Keratinocyte (primary cell): Measurements from ENCODE around the gene WDCP. TPM values are rescaled to one million over a fixed set of nuclear protein-coding genes. Genes with fewer than 3 reads are reported as not detected.

Experiments
- DNase-seq: peaks from one replicate; pipeline ENCODE4 v3.0.0-alpha.2; 2011; ENCODE audit warnings: low read depth, missing footprints, low spot score
- FAIRE-seq: peaks from 2 replicates; lab custom pipeline; 2011; peaks lifted over from hg19 to GRCh38; lab: Jason Lieb, UNC
- H2AFZ ChIP-seq: 2 replicates; pipeline ENCODE4 v1.6.0; 2012; ENCODE audit warnings: low read length, control low read depth, inconsistent platforms; ENCODE audit not compliant: control insufficient read depth
- H3K27ac ChIP-seq: 2 replicates; pipeline ENCODE4 v1.5.1; 2011; ENCODE audit warnings: low read length; ENCODE audit not compliant: control insufficient read depth, insufficient read depth
- H3K27me3 ChIP-seq: 3 replicates; pipeline ENCODE4 v1.6.0; 2011; ENCODE audit warnings: low read length; ENCODE audit not compliant: control insufficient read depth, insufficient read depth; ENCODE audit errors: extremely low read depth
- H3K36me3 ChIP-seq, 2 experiments: 2 replicates in 1 of 2; 3 replicates in 1 of 2; pipeline ENCODE4 v1.5.1; 2011; ENCODE audit warnings: low read length in 2 of 2, mild to moderate bottlenecking in 1 of 2; ENCODE audit not compliant: control insufficient read depth in 2 of 2, insufficient read depth in 2 of 2; ENCODE audit errors: extremely low read depth in 1 of 2
- H3K4me1 ChIP-seq: 3 replicates; pipeline ENCODE4 v1.5.1; 2011; ENCODE audit warnings: low read length; ENCODE audit not compliant: control insufficient read depth, insufficient read depth; ENCODE audit errors: extremely low read depth
- H3K4me2 ChIP-seq: 3 replicates; pipeline ENCODE4 v1.6.0; 2011; ENCODE audit warnings: low read depth, low read length; ENCODE audit not compliant: control insufficient read depth, insufficient read depth; ENCODE audit errors: extremely low read depth
- H3K4me3 ChIP-seq, 3 experiments: fragments of 200-600 bp in 1 of 3; sonication (generic) in 1 of 3; 2 replicates in 2 of 3; 3 replicates in 1 of 3; pipeline ENCODE4 v1.5.1; 2011 to 2016; ENCODE audit warnings: low read length in 3 of 3, mild to moderate bottlenecking in 3 of 3, control low read depth in 2 of 3, inconsistent platforms in 1 of 3, low read depth in 1 of 3, mixed read lengths in 1 of 3, mixed run types in 1 of 3, moderate library complexity in 1 of 3; ENCODE audit not compliant: control insufficient read depth in 2 of 3, insufficient read depth in 2 of 3; ENCODE audit errors: extremely low read depth in 1 of 3
- H3K79me2 ChIP-seq: 2 replicates; pipeline ENCODE4 v1.6.0; 2012; ENCODE audit warnings: low read length; ENCODE audit not compliant: control insufficient read depth, insufficient read depth
- H3K9ac ChIP-seq: 3 replicates; pipeline ENCODE4 v1.6.0; 2011; ENCODE audit warnings: low read length; ENCODE audit not compliant: control insufficient read depth, insufficient read depth; ENCODE audit errors: extremely low read depth
- H3K9me1 ChIP-seq: 3 replicates; pipeline ENCODE4 v1.6.0; 2011; ENCODE audit warnings: low read length; ENCODE audit not compliant: control insufficient read depth, insufficient read depth; ENCODE audit errors: extremely low read depth
- H3K9me3 ChIP-seq: 2 replicates; pipeline ENCODE4 v1.5.1; 2012; ENCODE audit warnings: low read depth, low read length; ENCODE audit not compliant: control insufficient read depth
- H4K20me1 ChIP-seq: 3 replicates; pipeline ENCODE4 v1.6.0; 2011; ENCODE audit warnings: low read length; ENCODE audit not compliant: control insufficient read depth, insufficient read depth; ENCODE audit errors: extremely low read depth
- EZH2 ChIP-seq: IDR thresholded peaks from one replicate; pipeline ENCODE4 v1.6.1; 2012; ENCODE audit warnings: inconsistent platforms, mild to moderate bottlenecking, low read length, moderate library complexity
- dilution Hi-C: fragments of 300-500 bp; cut with MboI; formaldehyde crosslinking; loops from one replicate; pipeline ENCODE4 v1.7.0; 2020; ENCODE audit warnings: low sequenced_read_pairs; ENCODE audit not compliant: extremely low pct_ligation_motif_present
- polyA plus RNA-seq, 5 experiments: library from polyadenylated mRNA; depleted of rRNA in 3 of 5; stranded (reverse) in 3 of 5; stranded (forward) in 1 of 5; unstranded in 1 of 5; fragments of >200 nt; gene quantifications; 1 replicate in 1 of 5; 2 replicates in 3 of 5; 3 replicates in 1 of 5; pipeline versions ENCODE4 v1.2.1 to v1.2.3, GENCODE V29; 2011 to 2012; ENCODE audit warnings: missing spikeins in 2 of 5, low read depth in 1 of 5, low replicate concordance in 1 of 5
- TF ChIP-seq, protein P1 (sequence below), 3 experiments: IDR thresholded peaks in 1 of 3; conservative IDR thresholded peaks in 1 of 3; optimal IDR thresholded peaks in 1 of 3; 2 replicates in 2 of 3; 3 replicates in 1 of 3; pipeline versions ENCODE3 to v1.5.1; 2011; ENCODE audit warnings: low read length in 3 of 3, mild to moderate bottlenecking in 3 of 3, moderate library complexity in 2 of 3, control low read depth in 1 of 3, inconsistent platforms in 1 of 3; ENCODE audit not compliant: insufficient read depth in 2 of 3; ENCODE audit errors: extremely low read depth in 1 of 3

The WDCP gene
- polyA plus RNA-seq, 1 donor (not counting 4 experiments of a cell fraction or from before 2014, with no cell fraction given): 11.0 TPM

DNA sequence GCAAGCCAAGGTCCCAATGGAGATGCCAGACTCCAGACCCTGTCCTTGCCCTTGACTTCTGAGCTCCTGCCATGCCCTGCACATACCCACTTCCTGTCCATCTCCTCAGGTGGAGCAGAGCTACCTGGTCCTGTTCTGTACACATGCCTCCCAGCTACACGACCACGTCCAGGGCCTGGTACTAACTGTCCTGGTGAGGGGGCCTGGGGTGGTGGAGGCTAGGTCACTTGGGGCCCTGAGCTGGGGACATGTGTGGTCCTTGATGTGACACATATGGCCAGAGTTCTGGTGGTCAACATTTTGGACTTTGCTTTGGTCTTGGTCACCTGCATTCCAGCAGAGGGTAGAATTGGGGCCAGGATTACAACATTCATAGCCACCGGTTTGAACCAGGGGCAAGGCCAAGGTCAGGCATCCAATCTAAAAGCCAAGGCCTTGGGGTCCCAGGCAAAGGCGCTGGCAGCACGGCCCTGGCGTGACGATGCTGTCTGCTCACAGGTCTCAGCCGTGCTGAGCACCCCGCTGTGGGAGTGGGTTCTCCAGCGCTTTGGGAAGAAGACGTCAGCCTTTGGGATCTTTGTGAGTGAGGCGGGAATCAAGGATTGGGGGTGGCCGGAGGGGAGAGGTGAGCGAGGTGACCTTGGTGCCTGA lies 24.7 kb downstream of the WDCP start:
- no peak overlapping the region for H3K4me3 ChIP-seq
- H3K27ac ChIP-seq: no peak overlapping the region
- no peak overlapping the region for H3K9ac ChIP-seq
- no peaks in the 10 kb centered on the region for H4K20me1 ChIP-seq
- H3K9me1 ChIP-seq: no peaks in the 10 kb centered on the region
- peaks cover 3% of the 10 kb centered on the region for H3K4me1 ChIP-seq
- TF ChIP-seq, protein P1, sequence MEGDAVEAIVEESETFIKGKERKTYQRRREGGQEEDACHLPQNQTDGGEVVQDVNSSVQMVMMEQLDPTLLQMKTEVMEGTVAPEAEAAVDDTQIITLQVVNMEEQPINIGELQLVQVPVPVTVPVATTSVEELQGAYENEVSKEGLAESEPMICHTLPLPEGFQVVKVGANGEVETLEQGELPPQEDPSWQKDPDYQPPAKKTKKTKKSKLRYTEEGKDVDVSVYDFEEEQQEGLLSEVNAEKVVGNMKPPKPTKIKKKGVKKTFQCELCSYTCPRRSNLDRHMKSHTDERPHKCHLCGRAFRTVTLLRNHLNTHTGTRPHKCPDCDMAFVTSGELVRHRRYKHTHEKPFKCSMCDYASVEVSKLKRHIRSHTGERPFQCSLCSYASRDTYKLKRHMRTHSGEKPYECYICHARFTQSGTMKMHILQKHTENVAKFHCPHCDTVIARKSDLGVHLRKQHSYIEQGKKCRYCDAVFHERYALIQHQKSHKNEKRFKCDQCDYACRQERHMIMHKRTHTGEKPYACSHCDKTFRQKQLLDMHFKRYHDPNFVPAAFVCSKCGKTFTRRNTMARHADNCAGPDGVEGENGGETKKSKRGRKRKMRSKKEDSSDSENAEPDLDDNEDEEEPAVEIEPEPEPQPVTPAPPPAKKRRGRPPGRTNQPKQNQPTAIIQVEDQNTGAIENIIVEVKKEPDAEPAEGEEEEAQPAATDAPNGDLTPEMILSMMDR (optimal IDR thresholded peaks at IDR 0.05 in 1 of 3, IDR thresholded peaks at IDR 0.05 in 1 of 3, conservative IDR thresholded peaks at IDR 0.05 in 1 of 3; ENCODE audit: extremely low read depth in 1 of 3, insufficient read depth in 2 of 3, low read length in 3 of 3): no peak
- no peak for TF ChIP-seq EZH2
- dilution Hi-C loops: no loop called here
- DNase-seq (no peak), FAIRE-seq (no peak)
- no peak overlapping the region for H2AFZ ChIP-seq
- H3K27me3 ChIP-seq: no peaks in the 10 kb centered on the region
- H3K79me2 ChIP-seq: no peaks in the 10 kb centered on the region
- no peak overlapping the region for H3K4me2 ChIP-seq
- no peaks in the 10 kb centered on the region for H3K9me3 ChIP-seq
- H3K36me3 ChIP-seq: peaks cover 1 to 4% of the 10 kb centered on the region in 2 experiments

DNA sequence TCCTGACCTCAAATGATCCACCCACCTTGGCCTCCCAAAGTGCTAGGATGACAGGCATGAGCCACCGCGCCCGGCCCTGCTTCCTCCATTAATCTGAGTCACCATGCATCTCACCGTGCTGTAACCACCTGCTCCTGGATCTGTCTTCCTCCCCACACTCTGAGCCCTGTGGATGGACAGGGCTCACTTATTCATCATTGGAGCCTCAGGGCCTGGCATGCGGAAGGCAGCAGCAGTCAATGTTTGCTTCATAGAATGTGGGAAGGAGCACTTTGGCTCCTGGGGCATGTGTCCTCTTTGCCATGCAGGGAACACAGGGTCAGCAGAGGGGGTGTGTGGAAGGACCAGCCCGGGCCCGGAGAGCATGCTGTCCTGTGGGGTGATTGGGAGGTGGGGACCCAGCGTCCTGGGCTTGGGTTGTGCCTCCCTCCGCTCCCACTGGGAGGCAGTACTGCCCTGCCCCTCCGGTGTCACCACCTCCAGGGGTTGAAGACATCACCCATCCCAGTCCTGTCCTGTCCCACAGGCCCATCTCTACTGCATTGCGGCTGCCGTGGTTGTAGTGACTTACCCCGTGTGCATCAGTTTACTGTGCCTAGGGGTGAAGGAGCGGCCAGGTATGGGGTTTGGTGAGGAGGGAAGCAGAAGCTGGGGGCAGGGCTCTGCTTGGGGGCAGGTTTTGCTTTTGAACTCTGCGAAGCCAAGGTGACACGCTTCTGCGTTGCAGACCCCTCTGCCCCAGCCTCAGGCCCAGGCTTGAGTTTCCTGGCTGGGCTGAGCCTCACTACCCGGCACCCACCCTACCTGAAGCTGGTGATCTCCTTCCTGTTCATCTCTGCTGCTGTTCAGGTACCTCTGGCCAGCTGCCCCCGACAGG lies 25.8 kb downstream of the WDCP start:
- Histone ChIP-seq H2AFZ (no peak overlapping the region), H3K27me3 (no peaks in the 10 kb centered on the region), H3K9me3 (no peaks in the 10 kb centered on the region), H3K9me1 (no peaks in the 10 kb centered on the region), H3K4me1 (peaks cover 3% of the 10 kb centered on the region), H3K9ac (no peak overlapping the region), H3K4me3 (no peak overlapping the region), H4K20me1 (no peaks in the 10 kb centered on the region), H3K4me2 (no peak overlapping the region), H3K27ac (no peak overlapping the region), H3K79me2 (no peaks in the 10 kb centered on the region), H3K36me3 (peaks cover 1 to 4% of the 10 kb centered on the region in 2 experiments)
- DNase-seq (peak; percentile 67), FAIRE-seq (no peak)
- TF ChIP-seq EZH2: no peak
- TF ChIP-seq, protein P1 (optimal IDR thresholded peaks at IDR 0.05 in 1 of 3, IDR thresholded peaks at IDR 0.05 in 1 of 3, conservative IDR thresholded peaks at IDR 0.05 in 1 of 3; ENCODE audit: extremely low read depth in 1 of 3, insufficient read depth in 2 of 3, low read length in 3 of 3): peak; percentile 26 to 61 (median 31)
- dilution Hi-C loops: no loop called here
